Endothelial cell of umbilical vein (primary cell): Measurements from ENCODE around the gene HMGXB4.

Experiments
- POLR2A ChIP-seq: IDR thresholded peaks from 2 replicates; pipeline ENCODE4 v1.6.1; 2012; ENCODE audit warnings: low read depth, mild to moderate bottlenecking, control low read depth, low read length
- TF ChIP-seq, protein P1 (sequence below): IDR thresholded peaks from 2 replicates; pipeline ENCODE4 v1.6.1; 2011; ENCODE audit not compliant: insufficient read depth, insufficient read length

DNA sequence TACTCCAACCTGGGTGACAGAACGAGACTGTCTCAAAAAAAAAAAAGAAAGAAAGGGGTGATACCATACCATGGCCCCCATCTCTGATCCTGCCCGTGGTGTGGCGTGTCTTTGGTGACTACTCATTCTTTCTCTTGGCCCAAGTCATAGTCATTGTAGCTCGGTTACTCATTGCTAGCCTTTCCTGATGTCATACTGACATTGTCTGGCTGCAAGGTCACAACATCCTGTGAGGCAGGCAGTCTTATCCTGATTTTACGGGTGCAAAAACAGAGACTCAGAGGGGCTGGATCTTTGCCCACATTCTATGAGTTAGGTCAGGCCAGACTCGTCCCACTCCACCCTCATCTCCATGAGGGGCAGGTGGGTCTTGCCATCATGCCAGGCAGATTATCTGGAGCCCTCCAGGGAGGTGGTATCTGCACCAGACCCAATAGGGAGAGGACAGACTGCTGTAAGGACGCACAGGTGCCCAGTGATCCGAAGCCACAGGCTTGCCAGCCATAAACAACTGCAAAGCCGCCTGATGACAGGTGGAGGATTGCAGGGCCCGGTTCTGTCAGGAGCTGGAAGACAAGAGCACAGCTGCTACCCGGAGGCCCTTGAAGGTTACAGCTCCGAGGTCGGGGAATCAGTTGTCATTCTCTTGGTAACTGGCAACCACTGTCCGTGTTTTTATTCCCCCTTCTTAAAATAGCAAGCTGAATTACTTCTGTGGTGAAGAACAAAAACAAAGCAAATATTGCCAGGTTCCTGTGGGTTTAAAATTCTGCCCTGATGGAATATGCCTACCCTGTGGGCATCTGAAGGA lies 56.2 kb downstream of the HMGXB4 start:
- TF ChIP-seq POLR2A, result no peak
- TF ChIP-seq, protein P1, sequence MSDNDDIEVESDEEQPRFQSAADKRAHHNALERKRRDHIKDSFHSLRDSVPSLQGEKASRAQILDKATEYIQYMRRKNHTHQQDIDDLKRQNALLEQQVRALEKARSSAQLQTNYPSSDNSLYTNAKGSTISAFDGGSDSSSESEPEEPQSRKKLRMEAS, result no peak
